HEK293 (cell line): Measurements from ENCODE around the gene ESX1.

ENCODE experiments used
- CTCF ChIA-PET: fragments of 350-600 bp; formaldehyde crosslinking; extraction: SDS; loops from one replicate; lab custom pipeline; 2021; ENCODE audit warnings: antibody characterized with exemption; lab: Yijun Ruan, JAX
- POLR2A ChIA-PET: fragments of 300-600 bp; formaldehyde crosslinking; extraction: SDS; loops from one replicate; lab custom pipeline; 2020; ENCODE audit warnings: antibody characterized with exemption, inconsistent platforms; lab: Yijun Ruan, JAX
- H3K27ac ChIP-seq: fragments of 200-500 bp; sonication (Bioruptor generic); 2 replicates; pipeline ENCODE4 v1.5.1; 2014; ENCODE audit warnings: low read depth, low read length, control low read depth, inconsistent platforms; ENCODE audit errors: extremely low read depth
- H3K36me3 ChIP-seq, 2 experiments: fragments of 200-500 bp in 1 of 2; sonication (Bioruptor generic) in 1 of 2; 1 replicate in 1 of 2; 2 replicates in 1 of 2; pipeline ENCODE4 v1.5.1; 2014 to 2017; ENCODE audit warnings: inconsistent platforms in 2 of 2, low read length in 2 of 2; ENCODE audit not compliant: control insufficient read depth in 2 of 2, insufficient read depth in 1 of 2
- H3K4me1 ChIP-seq: fragments of 200-500 bp; sonication (Bioruptor generic); 2 replicates; pipeline ENCODE4 v1.5.1; 2014; ENCODE audit warnings: mild to moderate bottlenecking, low read length, inconsistent platforms; ENCODE audit not compliant: control insufficient read depth, insufficient read depth
- H3K4me3 ChIP-seq: 2 replicates; pipeline ENCODE4 v1.5.1; 2011; ENCODE audit warnings: low read depth, mild to moderate bottlenecking, control low read depth, low read length, moderate library complexity
- H3K9me3 ChIP-seq: fragments of 200-500 bp; sonication (Bioruptor generic); 2 replicates; pipeline ENCODE4 v1.5.1; 2014; ENCODE audit warnings: low read depth, low read length, inconsistent platforms; ENCODE audit not compliant: control insufficient read depth, insufficient read depth
- GFI1B ChIP-seq: fragments of 450-650 bp; formaldehyde crosslinking; IDR thresholded peaks from 2 replicates; pipeline ENCODE4 v1.5.1; 2016; ENCODE audit warnings: missing biosample characterization, missing genetic modification characterization
- MYNN ChIP-seq: fragments of 450-650 bp; formaldehyde crosslinking; IDR thresholded peaks from 2 replicates; pipeline ENCODE4 v1.5.1; 2016; ENCODE audit warnings: missing biosample characterization, missing genetic modification characterization, borderline replicate concordance
- MZF1 ChIP-seq: fragments of 450-650 bp; formaldehyde crosslinking; IDR thresholded peaks from 2 replicates; pipeline ENCODE4 v1.5.1; 2017; ENCODE audit warnings: missing biosample characterization, missing genetic modification characterization, borderline replicate concordance
- SP2 ChIP-seq: fragments of 450-650 bp; formaldehyde crosslinking; IDR thresholded peaks from 2 replicates; pipeline ENCODE4 v1.5.1; 2016; ENCODE audit warnings: missing biosample characterization, missing genetic modification characterization
- SP3 ChIP-seq: fragments of 450-650 bp; formaldehyde crosslinking; IDR thresholded peaks from 2 replicates; pipeline ENCODE4 v1.5.1; 2016; ENCODE audit warnings: missing biosample characterization, missing genetic modification characterization
- YY2 ChIP-seq: fragments of 450-650 bp; formaldehyde crosslinking; IDR thresholded peaks from 2 replicates; pipeline ENCODE4 v1.5.1; 2016; ENCODE audit warnings: missing biosample characterization, missing genetic modification characterization
- ZNF248 ChIP-seq: fragments of 450-650 bp; formaldehyde crosslinking; IDR thresholded peaks from 2 replicates; pipeline ENCODE4 v1.5.1; 2017; ENCODE audit warnings: missing biosample characterization, missing genetic modification characterization
- ZNF335 ChIP-seq: fragments of 450-650 bp; formaldehyde crosslinking; conservative IDR thresholded peaks from 2 replicates; pipeline ENCODE4 v1.5.1; 2016; ENCODE audit warnings: missing biosample characterization, missing genetic modification characterization
- ZNF341 ChIP-seq: fragments of 450-650 bp; formaldehyde crosslinking; IDR thresholded peaks from 2 replicates; pipeline ENCODE4; 2016; ENCODE audit warnings: low read depth, missing biosample characterization, missing genetic modification characterization
- ZNF366 ChIP-seq: fragments of 450-650 bp; formaldehyde crosslinking; conservative IDR thresholded peaks from 2 replicates; pipeline ENCODE4 v1.5.1; 2016; ENCODE audit warnings: missing biosample characterization, missing genetic modification characterization
- ZNF433 ChIP-seq: fragments of 450-650 bp; formaldehyde crosslinking; IDR thresholded peaks from 2 replicates; pipeline ENCODE4 v1.5.1; 2016; ENCODE audit warnings: missing biosample characterization, missing genetic modification characterization, low read depth
- ZNF449 ChIP-seq: fragments of 450-650 bp; formaldehyde crosslinking; IDR thresholded peaks from 2 replicates; pipeline ENCODE4 v1.5.1; 2017; ENCODE audit warnings: missing biosample characterization, mild to moderate bottlenecking, missing genetic modification characterization, moderate library complexity
- ZNF48 ChIP-seq: fragments of 450-650 bp; formaldehyde crosslinking; IDR thresholded peaks from 2 replicates; pipeline ENCODE4 v1.5.1; 2016; ENCODE audit warnings: missing biosample characterization, missing genetic modification characterization
- ZNF514 ChIP-seq: fragments of 450-650 bp; formaldehyde crosslinking; IDR thresholded peaks from 2 replicates; pipeline ENCODE4 v1.5.1; 2016; ENCODE audit warnings: missing biosample characterization, missing genetic modification characterization
- ZNF664 ChIP-seq: fragments of 450-650 bp; formaldehyde crosslinking; IDR thresholded peaks from 2 replicates; pipeline ENCODE4 v1.5.1; 2016; ENCODE audit warnings: missing biosample characterization, missing genetic modification characterization
- ZNF701 ChIP-seq: fragments of 450-650 bp; formaldehyde crosslinking; IDR thresholded peaks from 2 replicates; pipeline ENCODE4 v1.5.1; 2016; ENCODE audit warnings: missing biosample characterization, missing genetic modification characterization
- TF ChIP-seq, protein P1 (sequence below): fragments of 450-650 bp; formaldehyde crosslinking; IDR thresholded peaks from 2 replicates; pipeline ENCODE4 v1.5.1; 2016; ENCODE audit warnings: missing biosample characterization, missing genetic modification characterization
- TF ChIP-seq, protein P2 (sequence below): fragments of 450-650 bp; formaldehyde crosslinking; IDR thresholded peaks from 2 replicates; pipeline ENCODE4 v1.5.1; 2017; ENCODE audit warnings: missing biosample characterization, missing genetic modification characterization
- TF ChIP-seq, protein P3 (sequence below): fragments of 450-650 bp; IDR thresholded peaks from 2 replicates; pipeline ENCODE4 v1.5.1; 2018; ENCODE audit warnings: missing biosample characterization, mild to moderate bottlenecking, missing genetic modification characterization
- TF ChIP-seq, protein P4 (sequence below): fragments of 450-650 bp; formaldehyde crosslinking; IDR thresholded peaks from 2 replicates; pipeline ENCODE4 v1.5.1; 2016; ENCODE audit warnings: missing biosample characterization, missing genetic modification characterization

ESX1 gene

GRCh38 chrX:104270212-104270611 is 15.5 kb upstream of the ESX1 start:
- POLR2A ChIA-PET: no interaction called here

GRCh38 chrX:104255465-104255864 is 732 bp upstream of the ESX1 start:
- ChIA-PET POLR2A (no interaction called here), CTCF (no interaction called here)
- H3K4me3 ChIP-seq: no peak overlapping the region
- no peaks in the 10 kb centered on the region for H3K36me3 ChIP-seq
- H3K4me1 ChIP-seq: no peaks in the 10 kb centered on the region
- no peak overlapping the region for H3K27ac ChIP-seq
- H3K9me3 ChIP-seq: no peaks in the 10 kb centered on the region; the same call in 1 of the 2 replicates
- TF ChIP-seq ZNF248 (tag by site-specific recombination): no peak
- TF ChIP-seq ZNF341 (tag by site-specific recombination): no peak
- TF ChIP-seq YY2 (tag by site-specific recombination): no peak
- TF ChIP-seq ZNF48 (tag by site-specific recombination): no peak
- TF ChIP-seq, protein P1, sequence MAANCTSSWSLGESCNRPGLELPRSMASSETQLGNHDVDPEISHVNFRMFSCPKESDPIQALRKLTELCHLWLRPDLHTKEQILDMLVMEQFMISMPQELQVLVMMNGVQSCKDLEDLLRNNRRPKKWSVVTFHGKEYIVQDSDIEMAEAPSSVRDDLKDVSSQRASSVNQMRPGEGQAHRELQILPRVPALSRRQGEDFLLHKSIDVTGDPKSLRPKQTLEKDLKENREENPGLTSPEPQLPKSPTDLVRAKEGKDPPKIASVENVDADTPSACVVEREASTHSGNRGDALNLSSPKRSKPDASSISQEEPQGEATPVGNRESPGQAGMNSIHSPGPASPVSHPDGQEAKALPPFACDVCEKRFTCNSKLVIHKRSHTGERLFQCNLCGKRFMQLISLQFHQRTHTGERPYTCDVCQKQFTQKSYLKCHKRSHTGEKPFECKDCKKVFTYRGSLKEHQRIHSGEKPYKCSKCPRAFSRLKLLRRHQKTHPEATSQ (tag by site-specific recombination): no peak
- no peak for TF ChIP-seq GFI1B (tag by site-specific recombination)
- TF ChIP-seq ZNF449 (tag by site-specific recombination): no peak
- no peak for TF ChIP-seq ZNF514 (tag by site-specific recombination)
- no peak for TF ChIP-seq MZF1 (tag by site-specific recombination)
- TF ChIP-seq, protein P2, sequence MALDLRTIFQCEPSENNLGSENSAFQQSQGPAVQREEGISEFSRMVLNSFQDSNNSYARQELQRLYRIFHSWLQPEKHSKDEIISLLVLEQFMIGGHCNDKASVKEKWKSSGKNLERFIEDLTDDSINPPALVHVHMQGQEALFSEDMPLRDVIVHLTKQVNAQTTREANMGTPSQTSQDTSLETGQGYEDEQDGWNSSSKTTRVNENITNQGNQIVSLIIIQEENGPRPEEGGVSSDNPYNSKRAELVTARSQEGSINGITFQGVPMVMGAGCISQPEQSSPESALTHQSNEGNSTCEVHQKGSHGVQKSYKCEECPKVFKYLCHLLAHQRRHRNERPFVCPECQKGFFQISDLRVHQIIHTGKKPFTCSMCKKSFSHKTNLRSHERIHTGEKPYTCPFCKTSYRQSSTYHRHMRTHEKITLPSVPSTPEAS: no peak

More at GRCh38 chrX:104270212-104270611, 15.5 kb upstream of the ESX1 start:
- no peaks in the 10 kb centered on the region for H3K4me1 ChIP-seq
- no peaks in the 10 kb centered on the region for H3K36me3 ChIP-seq
- no peak overlapping the region for H3K4me3 ChIP-seq
- TF ChIP-seq, protein P3, sequence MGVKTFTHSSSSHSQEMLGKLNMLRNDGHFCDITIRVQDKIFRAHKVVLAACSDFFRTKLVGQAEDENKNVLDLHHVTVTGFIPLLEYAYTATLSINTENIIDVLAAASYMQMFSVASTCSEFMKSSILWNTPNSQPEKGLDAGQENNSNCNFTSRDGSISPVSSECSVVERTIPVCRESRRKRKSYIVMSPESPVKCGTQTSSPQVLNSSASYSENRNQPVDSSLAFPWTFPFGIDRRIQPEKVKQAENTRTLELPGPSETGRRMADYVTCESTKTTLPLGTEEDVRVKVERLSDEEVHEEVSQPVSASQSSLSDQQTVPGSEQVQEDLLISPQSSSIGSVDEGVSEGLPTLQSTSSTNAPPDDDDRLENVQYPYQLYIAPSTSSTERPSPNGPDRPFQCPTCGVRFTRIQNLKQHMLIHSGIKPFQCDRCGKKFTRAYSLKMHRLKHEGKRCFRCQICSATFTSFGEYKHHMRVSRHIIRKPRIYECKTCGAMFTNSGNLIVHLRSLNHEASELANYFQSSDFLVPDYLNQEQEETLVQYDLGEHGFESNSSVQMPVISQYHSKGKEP (tag by site-specific recombination): no peak
- TF ChIP-seq MYNN (tag by site-specific recombination): no peak
- CTCF ChIA-PET: interaction anchor here (0.6 to 7.8 kb wide), 13 partner anchors 9 to 329 kb away, joined by 3 to 113 read pairs (median 5); no protein-coding TSS in a partner anchor
- no peaks in the 10 kb centered on the region for H3K9me3 ChIP-seq
- no peak overlapping the region for H3K27ac ChIP-seq

DNA sequence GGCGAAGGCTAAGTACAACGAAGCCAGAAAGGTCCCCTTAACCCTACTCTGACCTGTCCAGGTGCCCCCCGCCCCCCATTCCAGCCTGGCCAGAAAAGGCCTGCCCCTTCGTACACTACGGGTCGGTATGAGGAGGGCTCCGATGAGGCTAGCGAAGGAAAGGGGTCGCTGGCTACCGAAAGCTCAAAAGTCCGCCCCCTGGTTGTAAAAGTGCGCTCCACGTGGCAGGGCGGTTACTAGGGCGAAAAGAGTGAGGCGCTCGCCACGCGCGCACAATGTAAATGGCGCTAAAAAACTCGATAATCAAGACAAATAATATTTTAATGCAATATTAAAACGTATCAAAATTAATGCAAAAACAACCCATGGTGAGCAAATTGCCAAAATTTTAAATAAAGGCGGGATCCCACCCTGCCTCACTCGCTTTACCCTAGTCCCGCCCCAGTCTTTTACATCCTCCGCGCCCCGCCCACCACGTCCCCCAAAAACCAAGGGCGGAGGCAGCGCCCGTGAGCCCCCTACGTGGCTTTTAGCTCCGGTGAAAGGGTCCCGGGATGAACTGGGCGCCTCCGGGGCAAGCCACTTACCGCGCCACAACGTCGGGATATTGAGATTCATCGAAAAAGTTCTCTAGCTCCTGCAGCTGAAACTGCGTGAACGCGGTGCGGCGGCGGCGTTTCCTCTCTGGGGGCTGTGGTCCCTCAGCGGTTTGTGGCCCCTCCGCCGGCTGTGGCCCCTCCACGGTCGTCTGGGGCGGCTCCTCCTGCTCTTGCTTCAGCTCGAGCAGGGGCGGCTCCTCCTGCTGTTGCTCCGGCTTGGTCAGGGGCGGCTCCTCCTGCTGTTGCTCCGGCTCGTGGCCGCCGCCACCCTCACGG is 929 bp downstream of the ESX1 start:
- Histone ChIP-seq H3K4me3 (peak overlapping the region; percentile 25), H3K36me3 (no peaks in the 10 kb centered on the region), H3K9me3 (no peaks in the 10 kb centered on the region; the same call in 1 of the 2 replicates), H3K4me1 (no peaks in the 10 kb centered on the region), H3K27ac (no peak overlapping the region)
- ChIA-PET CTCF (interaction anchor here (0.7 to 1.9 kb wide), 4 partner anchors 12 to 745 kb away, joined by 3 to 7 read pairs (median 3); no protein-coding TSS in a partner anchor), POLR2A (no interaction called here)
- TF ChIP-seq ZNF701 (tag by site-specific recombination) (no peak), ZNF433 (no peak), ZNF664 (tag by site-specific recombination) (no peak), ZNF449 (tag by site-specific recombination) (no peak), ZNF335 (tag by site-specific recombination) (peak; percentile 69), SP2 (tag by site-specific recombination) (peak; percentile 22; the same call in 1 of the 2 replicates), ZNF341 (tag by site-specific recombination) (peak; percentile 67; the same call in 1 of the 2 replicates), ZNF48 (tag by site-specific recombination) (no peak), ZNF366 (no peak), SP3 (tag by site-specific recombination) (peak; percentile 45)
- TF ChIP-seq, protein P4, sequence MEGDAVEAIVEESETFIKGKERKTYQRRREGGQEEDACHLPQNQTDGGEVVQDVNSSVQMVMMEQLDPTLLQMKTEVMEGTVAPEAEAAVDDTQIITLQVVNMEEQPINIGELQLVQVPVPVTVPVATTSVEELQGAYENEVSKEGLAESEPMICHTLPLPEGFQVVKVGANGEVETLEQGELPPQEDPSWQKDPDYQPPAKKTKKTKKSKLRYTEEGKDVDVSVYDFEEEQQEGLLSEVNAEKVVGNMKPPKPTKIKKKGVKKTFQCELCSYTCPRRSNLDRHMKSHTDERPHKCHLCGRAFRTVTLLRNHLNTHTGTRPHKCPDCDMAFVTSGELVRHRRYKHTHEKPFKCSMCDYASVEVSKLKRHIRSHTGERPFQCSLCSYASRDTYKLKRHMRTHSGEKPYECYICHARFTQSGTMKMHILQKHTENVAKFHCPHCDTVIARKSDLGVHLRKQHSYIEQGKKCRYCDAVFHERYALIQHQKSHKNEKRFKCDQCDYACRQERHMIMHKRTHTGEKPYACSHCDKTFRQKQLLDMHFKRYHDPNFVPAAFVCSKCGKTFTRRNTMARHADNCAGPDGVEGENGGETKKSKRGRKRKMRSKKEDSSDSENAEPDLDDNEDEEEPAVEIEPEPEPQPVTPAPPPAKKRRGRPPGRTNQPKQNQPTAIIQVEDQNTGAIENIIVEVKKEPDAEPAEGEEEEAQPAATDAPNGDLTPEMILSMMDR (tag by site-specific recombination): peak; percentile 26; the same call in 1 of the 2 replicates
